Measurements from ENCODE around the gene GDF10. TPM values are rescaled to one million over a fixed set of nuclear protein-coding genes. Genes with fewer than 3 reads are reported as not detected.

GDF10 gene
- total RNA-seq, 1 donor from 2014 or later = 1.8 TPM

DNA sequence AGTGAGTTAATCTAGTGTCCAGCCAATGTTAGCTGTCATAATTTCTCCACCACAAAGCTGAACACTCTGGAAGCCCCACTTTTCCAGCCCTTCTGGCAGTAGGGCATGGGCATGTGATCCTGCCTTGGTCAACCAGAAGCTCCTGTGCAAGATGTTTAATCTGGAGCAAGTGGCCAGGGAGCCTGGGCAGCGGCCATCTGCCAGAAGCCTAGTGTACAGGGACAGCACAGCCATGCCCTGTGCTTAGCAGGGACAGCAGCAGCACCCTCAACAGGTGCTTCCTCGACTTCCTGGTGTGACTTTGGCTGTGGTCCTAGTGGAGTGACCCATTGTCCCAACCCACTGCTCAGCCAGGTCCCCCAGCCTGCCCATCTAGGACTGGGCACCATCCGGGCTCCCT is 58.5 kb downstream of the GDF10 start:
- H3K27ac Mint-ChIP-seq = no peak overlapping the region
- no peak overlapping the region for H3K4me3 Mint-ChIP-seq
- TF ChIP-seq, protein P1, sequence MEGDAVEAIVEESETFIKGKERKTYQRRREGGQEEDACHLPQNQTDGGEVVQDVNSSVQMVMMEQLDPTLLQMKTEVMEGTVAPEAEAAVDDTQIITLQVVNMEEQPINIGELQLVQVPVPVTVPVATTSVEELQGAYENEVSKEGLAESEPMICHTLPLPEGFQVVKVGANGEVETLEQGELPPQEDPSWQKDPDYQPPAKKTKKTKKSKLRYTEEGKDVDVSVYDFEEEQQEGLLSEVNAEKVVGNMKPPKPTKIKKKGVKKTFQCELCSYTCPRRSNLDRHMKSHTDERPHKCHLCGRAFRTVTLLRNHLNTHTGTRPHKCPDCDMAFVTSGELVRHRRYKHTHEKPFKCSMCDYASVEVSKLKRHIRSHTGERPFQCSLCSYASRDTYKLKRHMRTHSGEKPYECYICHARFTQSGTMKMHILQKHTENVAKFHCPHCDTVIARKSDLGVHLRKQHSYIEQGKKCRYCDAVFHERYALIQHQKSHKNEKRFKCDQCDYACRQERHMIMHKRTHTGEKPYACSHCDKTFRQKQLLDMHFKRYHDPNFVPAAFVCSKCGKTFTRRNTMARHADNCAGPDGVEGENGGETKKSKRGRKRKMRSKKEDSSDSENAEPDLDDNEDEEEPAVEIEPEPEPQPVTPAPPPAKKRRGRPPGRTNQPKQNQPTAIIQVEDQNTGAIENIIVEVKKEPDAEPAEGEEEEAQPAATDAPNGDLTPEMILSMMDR (IDR thresholded peaks at IDR 0.05; ENCODE audit: unreplicated experiment) = no peak
- H3K9me3 Mint-ChIP-seq = no peaks in the 10 kb centered on the region
- no peaks in the 10 kb centered on the region for H3K4me1 Mint-ChIP-seq
- H3K36me3 Mint-ChIP-seq = no peaks in the 10 kb centered on the region
- H3K27me3 Mint-ChIP-seq (ENCODE audit: low read depth) = no peaks in the 10 kb centered on the region
- no peak for DNase-seq (ENCODE audit: low spot score in 2 of 2, unreplicated experiment in 2 of 2)

DNA sequence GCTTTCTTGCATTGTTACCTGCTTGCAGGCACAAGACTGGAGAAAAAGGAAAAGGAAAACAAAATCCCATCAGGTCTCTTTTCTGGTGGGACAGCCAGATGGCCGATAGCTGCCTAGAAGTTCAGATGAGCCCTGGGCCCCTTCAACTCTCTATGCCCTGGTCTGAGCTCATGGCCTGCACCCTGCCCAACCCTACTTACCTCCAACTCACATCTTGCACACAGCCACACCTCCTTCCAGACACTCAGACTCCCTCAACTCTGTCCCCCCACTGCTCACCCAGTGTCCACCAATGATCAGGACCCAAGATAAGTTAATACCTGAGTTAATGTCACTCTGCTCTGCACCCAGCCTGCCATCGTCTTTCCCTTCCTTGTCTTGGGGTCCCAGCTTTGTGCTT is 59.1 kb downstream of the GDF10 start:
- H3K9me3 Mint-ChIP-seq = no peaks in the 10 kb centered on the region
- H3K4me1 Mint-ChIP-seq = no peaks in the 10 kb centered on the region
- H3K27ac Mint-ChIP-seq = no peak overlapping the region
- TF ChIP-seq, protein P1 (IDR thresholded peaks at IDR 0.05; ENCODE audit: unreplicated experiment) = no peak
- H3K4me3 Mint-ChIP-seq = no peak overlapping the region
- DNase-seq (ENCODE audit: low spot score in 2 of 2, unreplicated experiment in 2 of 2) = no peak
- H3K36me3 Mint-ChIP-seq = no peaks in the 10 kb centered on the region
- no peaks in the 10 kb centered on the region for H3K27me3 Mint-ChIP-seq (ENCODE audit: low read depth)

DNA sequence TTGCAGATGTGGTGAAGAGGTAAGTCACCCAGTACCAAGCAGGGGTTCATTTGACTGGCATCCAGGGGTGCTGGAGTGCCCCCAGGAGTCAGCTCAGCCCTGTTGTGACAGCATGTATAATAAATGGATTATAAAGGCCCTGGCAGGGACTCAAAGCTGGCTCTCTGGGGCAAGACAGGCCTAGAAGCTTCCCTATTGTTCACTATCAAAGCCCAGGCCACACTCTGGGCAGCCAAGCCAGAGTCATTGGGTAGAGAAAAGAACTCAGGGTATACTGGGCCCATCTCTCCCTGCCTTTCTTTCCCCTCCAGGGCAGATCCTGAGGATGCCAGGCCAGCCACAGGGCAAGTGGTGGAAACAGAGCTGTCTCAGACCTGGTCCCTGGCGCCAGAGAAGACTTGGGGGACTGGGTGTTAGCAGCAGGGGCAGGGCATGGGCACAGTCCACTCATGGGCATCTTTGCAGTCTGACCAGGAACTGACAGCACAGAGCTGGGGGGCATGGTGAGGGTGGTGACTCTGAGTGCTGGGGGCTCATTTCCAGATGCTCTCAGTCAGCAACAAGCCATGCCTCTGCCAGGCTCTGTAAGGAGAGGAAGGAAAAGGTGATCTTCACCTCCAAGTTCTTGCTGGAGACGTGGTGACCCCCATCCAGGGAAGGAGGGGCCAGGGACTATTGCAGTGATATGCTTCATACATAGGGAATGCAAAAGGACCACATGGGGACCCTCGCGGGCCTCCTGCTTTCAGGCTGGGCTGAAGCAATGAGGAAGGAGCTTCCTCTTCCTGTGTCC is 59.8 kb downstream of the GDF10 start:
- H3K9me3 Mint-ChIP-seq = no peaks in the 10 kb centered on the region
- no peak overlapping the region for H3K27ac Mint-ChIP-seq
- no peaks in the 10 kb centered on the region for H3K36me3 Mint-ChIP-seq
- TF ChIP-seq, protein P1 (IDR thresholded peaks at IDR 0.05; ENCODE audit: unreplicated experiment) = no peak
- no peaks in the 10 kb centered on the region for H3K4me1 Mint-ChIP-seq
- no peaks in the 10 kb centered on the region for H3K27me3 Mint-ChIP-seq (ENCODE audit: low read depth)
- no peak overlapping the region for H3K4me3 Mint-ChIP-seq
- no peak for DNase-seq (ENCODE audit: low spot score in 2 of 2, unreplicated experiment in 2 of 2)

DNA sequence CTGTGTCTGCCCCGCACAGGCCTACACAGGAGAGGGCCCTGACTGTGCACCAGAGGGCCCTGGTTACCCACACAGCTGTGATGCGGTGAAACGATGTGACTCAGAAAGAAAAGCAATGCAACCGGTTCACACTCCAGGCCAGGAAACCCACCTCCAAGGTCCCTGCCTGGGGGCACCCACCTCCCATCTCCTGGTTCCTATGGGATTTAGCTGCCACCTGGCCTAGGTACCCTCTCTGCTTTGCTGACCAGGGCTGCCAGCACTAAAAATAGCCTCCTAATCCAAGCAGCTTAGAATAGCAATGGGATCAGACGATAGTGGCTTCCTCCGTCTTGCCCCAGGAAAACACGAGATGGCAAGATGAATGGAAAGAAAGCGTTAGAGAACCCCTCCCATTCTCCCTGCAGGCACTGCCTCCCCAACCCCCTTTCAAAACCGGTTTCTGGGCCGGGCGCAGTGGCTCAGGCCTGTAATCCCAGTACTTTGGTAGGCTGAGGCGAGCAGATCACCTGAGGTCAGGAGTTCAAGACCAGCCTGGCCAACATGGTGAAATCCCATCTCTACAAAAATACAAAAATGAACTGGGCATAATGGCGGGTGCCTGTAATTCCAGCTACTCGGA is 60.5 kb downstream of the GDF10 start:
- H3K4me1 Mint-ChIP-seq = no peaks in the 10 kb centered on the region
- no peaks in the 10 kb centered on the region for H3K36me3 Mint-ChIP-seq
- H3K27me3 Mint-ChIP-seq (ENCODE audit: low read depth) = no peaks in the 10 kb centered on the region
- TF ChIP-seq, protein P1 (IDR thresholded peaks at IDR 0.05; ENCODE audit: unreplicated experiment) = no peak
- H3K27ac Mint-ChIP-seq = no peak overlapping the region
- H3K4me3 Mint-ChIP-seq = no peak overlapping the region
- DNase-seq (ENCODE audit: low spot score in 2 of 2, unreplicated experiment in 2 of 2) = no peak
- H3K9me3 Mint-ChIP-seq = no peaks in the 10 kb centered on the region

DNA sequence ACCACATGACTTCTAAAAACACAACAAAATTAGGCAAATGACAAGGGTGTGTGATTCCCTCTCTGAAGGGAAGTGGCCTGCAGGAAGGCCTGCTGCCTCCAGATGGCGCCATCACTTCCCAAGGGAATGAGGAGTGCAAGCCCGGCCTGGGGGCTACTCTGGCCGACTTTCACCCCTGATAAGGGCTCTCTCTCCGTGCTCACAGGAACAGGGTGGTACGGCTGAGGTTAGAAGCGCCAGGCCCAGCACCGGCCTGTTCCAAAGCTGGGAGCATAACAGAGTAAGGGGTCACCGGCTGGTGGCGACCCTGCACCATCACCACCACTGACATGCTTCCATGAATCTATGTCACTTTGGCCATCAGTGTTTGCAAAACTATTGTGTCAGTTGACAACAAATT is 61.3 kb downstream of the GDF10 start:
- H3K36me3 Mint-ChIP-seq = no peaks in the 10 kb centered on the region
- no peaks in the 10 kb centered on the region for H3K27me3 Mint-ChIP-seq (ENCODE audit: low read depth)
- TF ChIP-seq, protein P1 (IDR thresholded peaks at IDR 0.05; ENCODE audit: unreplicated experiment) = peak; percentile 49
- no peak overlapping the region for H3K27ac Mint-ChIP-seq
- no peak for DNase-seq (ENCODE audit: low spot score in 2 of 2, unreplicated experiment in 2 of 2)
- H3K4me3 Mint-ChIP-seq = no peak overlapping the region
- no peaks in the 10 kb centered on the region for H3K9me3 Mint-ChIP-seq
- no peaks in the 10 kb centered on the region for H3K4me1 Mint-ChIP-seq

All from mesothelial cell of epicardium (in vitro differentiated cells).